ENCODE data around the gene WNK2. TPM values are rescaled to one million over a fixed set of nuclear protein-coding genes. Genes with fewer than 3 reads are reported as not detected.

WNK2 gene
- total and polyA plus RNA-seq, 2 donors (not counting 3 experiments of a cell fraction or from before 2014, with no cell fraction given) = not detected

- no peak overlapping the region for H3K27ac ChIP-seq (ENCODE audit: insufficient read depth, low read depth, low read length)
- no peaks in the 10 kb centered on the region for H3K9me3 ChIP-seq (replicated peaks; ENCODE audit: control insufficient read depth, insufficient read depth, low read length)
- H4K20me1 ChIP-seq (replicated peaks; ENCODE audit: control insufficient read depth, extremely low read depth, insufficient read depth, low read length) = no peaks in the 10 kb centered on the region
- DNase-seq (ENCODE audit: low read depth, low spot score) (no peak), FAIRE-seq (no peak)
- H3K4me2 ChIP-seq (ENCODE audit: insufficient read depth, low read length) = no peak overlapping the region
- no peak overlapping the region for H3K9ac ChIP-seq (replicated peaks; ENCODE audit: extremely low read depth, insufficient read depth, low read length)
- H3K27me3 ChIP-seq (ENCODE audit: control insufficient read depth in 2 of 2, insufficient read depth in 2 of 2, low read length in 2 of 2) = no peaks in the 10 kb centered on the region
- no peak overlapping the region for H3K4me3 ChIP-seq (replicated peaks in 1 of 3; ENCODE audit: insufficient read depth in 1 of 3, low read depth in 1 of 3, low read length in 3 of 3)
- H3K36me3 ChIP-seq (ENCODE audit: control insufficient read depth in 2 of 2, extremely low read depth in 1 of 2, insufficient read depth in 2 of 2, low read length in 2 of 2) = no peaks in the 10 kb centered on the region
- BruUV-seq (replicated peaks) = no TSS peak
- no peaks in the 10 kb centered on the region for H3K79me2 ChIP-seq (ENCODE audit: control insufficient read depth, insufficient read depth, low read length)
- CTCF ChIA-PET = interaction anchor here (0.8 kb wide), 1 partner anchor 296 kb away, joined by 3 read pairs; no protein-coding TSS in a partner anchor
- TF ChIP-seq JUN (IDR thresholded peaks at IDR 0.05; ENCODE audit: borderline replicate concordance, insufficient read depth, insufficient read length, low read depth) = no peak
- no peak for TF ChIP-seq FOS (IDR thresholded peaks at IDR 0.05; ENCODE audit: borderline replicate concordance, insufficient read depth, low read length)
- no peak for TF ChIP-seq POLR2A (IDR thresholded peaks at IDR 0.05; ENCODE audit: low read depth, low read length)
- TF ChIP-seq POLR2AphosphoS5 (IDR thresholded peaks at IDR 0.05; ENCODE audit: insufficient read depth, low read depth, low read length) = no peak
- TF ChIP-seq EZH2 (IDR thresholded peaks at IDR 0.05; ENCODE audit: borderline replicate concordance, low read depth, low read length, severe bottlenecking) = no peak
- TF ChIP-seq GATA2 (IDR thresholded peaks at IDR 0.05; ENCODE audit: insufficient read depth, insufficient read length, low read depth, low read length) = no peak
- no peak for TF ChIP-seq MYC (IDR thresholded peaks at IDR 0.05; ENCODE audit: low read depth, low read length)
- no peaks in the 10 kb centered on the region for H3K9me1 ChIP-seq (replicated peaks; ENCODE audit: control insufficient read depth, extremely low read depth, insufficient read depth, low read length)
- H2AFZ ChIP-seq (ENCODE audit: low read depth, low read length) = no peak overlapping the region
- POLR2A ChIA-PET = no interaction called here
- dilution Hi-C loops (cut with MboI; ENCODE audit: extremely low pct_ligation_motif_present, low sequenced_read_pairs) (no loop called here), intact Hi-C loops (cut with micrococcal nuclease) (no loop called here)
- no peaks in the 10 kb centered on the region for H3K4me1 ChIP-seq (ENCODE audit: control insufficient read depth, extremely low read depth, insufficient read depth, low read length)
These were observed 115.7 kb downstream of the WNK2 start for GRCh38 chr9:93299418-93300174.

DNA sequence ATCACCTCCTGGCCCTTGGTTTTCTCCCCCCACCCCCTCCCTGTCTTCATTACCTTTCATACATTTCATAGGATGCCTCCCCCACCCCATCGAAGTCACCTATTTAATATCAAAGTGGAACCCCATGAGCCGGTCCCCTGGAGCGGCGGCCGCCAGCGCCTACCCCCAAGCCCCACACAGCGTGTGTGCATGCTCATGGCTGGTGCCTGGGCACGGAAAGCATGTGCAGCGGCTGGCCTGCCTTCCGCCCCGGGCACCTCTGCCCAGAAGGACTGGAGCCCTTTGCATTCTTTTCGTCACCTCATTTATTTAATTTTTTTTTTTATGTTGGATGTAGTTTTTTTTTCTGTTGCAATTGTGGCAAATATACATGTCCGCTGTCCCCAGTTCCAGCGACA is 116.2 kb downstream of the WNK2 start:
- Histone ChIP-seq H3K79me2 (ENCODE audit: control insufficient read depth, insufficient read depth, low read length) (no peaks in the 10 kb centered on the region), H3K4me1 (ENCODE audit: control insufficient read depth, extremely low read depth, insufficient read depth, low read length) (no peaks in the 10 kb centered on the region), H3K9me1 (replicated peaks; ENCODE audit: control insufficient read depth, extremely low read depth, insufficient read depth, low read length) (no peaks in the 10 kb centered on the region), H3K4me2 (ENCODE audit: insufficient read depth, low read length) (no peak overlapping the region), H3K4me3 (replicated peaks in 1 of 3; ENCODE audit: insufficient read depth in 1 of 3, low read depth in 1 of 3, low read length in 3 of 3) (no peak overlapping the region), H4K20me1 (replicated peaks; ENCODE audit: control insufficient read depth, extremely low read depth, insufficient read depth, low read length) (no peaks in the 10 kb centered on the region), H3K9me3 (replicated peaks; ENCODE audit: control insufficient read depth, insufficient read depth, low read length) (no peaks in the 10 kb centered on the region), H3K27ac (ENCODE audit: insufficient read depth, low read depth, low read length) (no peak overlapping the region), H3K9ac (replicated peaks; ENCODE audit: extremely low read depth, insufficient read depth, low read length) (no peak overlapping the region), H3K27me3 (ENCODE audit: control insufficient read depth in 2 of 2, insufficient read depth in 2 of 2, low read length in 2 of 2) (no peaks in the 10 kb centered on the region), H3K36me3 (ENCODE audit: control insufficient read depth in 2 of 2, extremely low read depth in 1 of 2, insufficient read depth in 2 of 2, low read length in 2 of 2) (no peaks in the 10 kb centered on the region), H2AFZ (ENCODE audit: low read depth, low read length) (no peak overlapping the region)
- intact Hi-C loops (cut with micrococcal nuclease) (no loop called here), dilution Hi-C loops (cut with MboI; ENCODE audit: extremely low pct_ligation_motif_present, low sequenced_read_pairs) (no loop called here)
- TF ChIP-seq JUN (IDR thresholded peaks at IDR 0.05; ENCODE audit: borderline replicate concordance, insufficient read depth, insufficient read length, low read depth) = no peak
- TF ChIP-seq MYC (IDR thresholded peaks at IDR 0.05; ENCODE audit: low read depth, low read length) = no peak
- no peak for TF ChIP-seq FOS (IDR thresholded peaks at IDR 0.05; ENCODE audit: borderline replicate concordance, insufficient read depth, low read length)
- TF ChIP-seq, protein P1, sequence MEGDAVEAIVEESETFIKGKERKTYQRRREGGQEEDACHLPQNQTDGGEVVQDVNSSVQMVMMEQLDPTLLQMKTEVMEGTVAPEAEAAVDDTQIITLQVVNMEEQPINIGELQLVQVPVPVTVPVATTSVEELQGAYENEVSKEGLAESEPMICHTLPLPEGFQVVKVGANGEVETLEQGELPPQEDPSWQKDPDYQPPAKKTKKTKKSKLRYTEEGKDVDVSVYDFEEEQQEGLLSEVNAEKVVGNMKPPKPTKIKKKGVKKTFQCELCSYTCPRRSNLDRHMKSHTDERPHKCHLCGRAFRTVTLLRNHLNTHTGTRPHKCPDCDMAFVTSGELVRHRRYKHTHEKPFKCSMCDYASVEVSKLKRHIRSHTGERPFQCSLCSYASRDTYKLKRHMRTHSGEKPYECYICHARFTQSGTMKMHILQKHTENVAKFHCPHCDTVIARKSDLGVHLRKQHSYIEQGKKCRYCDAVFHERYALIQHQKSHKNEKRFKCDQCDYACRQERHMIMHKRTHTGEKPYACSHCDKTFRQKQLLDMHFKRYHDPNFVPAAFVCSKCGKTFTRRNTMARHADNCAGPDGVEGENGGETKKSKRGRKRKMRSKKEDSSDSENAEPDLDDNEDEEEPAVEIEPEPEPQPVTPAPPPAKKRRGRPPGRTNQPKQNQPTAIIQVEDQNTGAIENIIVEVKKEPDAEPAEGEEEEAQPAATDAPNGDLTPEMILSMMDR (IDR thresholded peaks at IDR 0.05; ENCODE audit: extremely low read depth in 1 of 2, insufficient read depth in 1 of 2, low read depth in 1 of 2, low read length in 2 of 2) = no peak
- TF ChIP-seq POLR2A (IDR thresholded peaks at IDR 0.05; ENCODE audit: low read depth, low read length) = no peak
- no peak for TF ChIP-seq MAX (IDR thresholded peaks at IDR 0.05; ENCODE audit: insufficient read depth, insufficient read length)
- TF ChIP-seq EZH2 (IDR thresholded peaks at IDR 0.05; ENCODE audit: borderline replicate concordance, low read depth, low read length, severe bottlenecking) = no peak
- TF ChIP-seq GATA2 (IDR thresholded peaks at IDR 0.05; ENCODE audit: insufficient read depth, insufficient read length, low read depth, low read length) = no peak
- TF ChIP-seq POLR2AphosphoS5 (IDR thresholded peaks at IDR 0.05; ENCODE audit: insufficient read depth, low read depth, low read length) = no peak
- no TSS peak for BruUV-seq (replicated peaks)
- no peak for DNase-seq (ENCODE audit: low read depth, low spot score)
- no peak for FAIRE-seq
- POLR2A ChIA-PET = no interaction called here
- CTCF ChIA-PET = interaction anchor here (1.3 to 3.2 kb wide), 2 partner anchors 191 to 296 kb away, joined by 4 to 81 read pairs; no protein-coding TSS in a partner anchor

All from endothelial cell of umbilical vein (primary cell).